Psoas muscle (tissue), 8 donors: ENCODE results near the gene MAP6D1. TPM values are rescaled to one million over a fixed set of nuclear protein-coding genes. Genes with fewer than 3 reads are reported as not detected.
"Not testable (repeated sequence)": the region's sequence is repeated elsewhere in the genome, so short reads cannot be mapped to it uniquely, and the experiment has no call there.

Experiments
- ATAC-seq, 4 donors: fragments of 200-7000 bp; cut with Tn5 transposase; one replicate each; pipeline ENCODE4 v1.9.1; 2020; ENCODE audit warnings: moderate library complexity in 3 of 4, mild to moderate bottlenecking in 2 of 4
- DNase-seq, 2 donors: peaks; one replicate each; pipeline ENCODE4 v3.0.0-alpha.2; 2020
- H3K27ac ChIP-seq: fragments of 200-600 bp; one replicate; pipeline ENCODE4 v1.8.0; 2022
- H3K27me3 ChIP-seq, 3 donors: fragments of 200-600 bp in 1 of 3; one replicate each; pipeline versions ENCODE4 v1.6.1 to v1.8.0; 2013 to 2022; ENCODE audit warnings: low read length in 2 of 3, mild to moderate bottlenecking in 2 of 3, moderate library complexity in 1 of 3; ENCODE audit not compliant: insufficient read depth in 3 of 3
- H3K36me3 ChIP-seq, 2 donors: fragments of 200-600 bp in 1 of 2; one replicate each; pipeline versions ENCODE4 v1.6.1 to v1.8.0; 2013 to 2022; ENCODE audit warnings: low read depth in 1 of 2, mild to moderate bottlenecking in 1 of 2, moderate library complexity in 1 of 2; ENCODE audit not compliant: insufficient read depth in 1 of 2
- H3K4me1 ChIP-seq: fragments of 200-600 bp; one replicate; pipeline ENCODE4 v1.8.0; 2022
- H3K4me3 ChIP-seq: fragments of 200-600 bp; one replicate; pipeline ENCODE4 v1.8.0; 2022; ENCODE audit warnings: mild to moderate bottlenecking
- H3K9me3 ChIP-seq: fragments of 200-600 bp; one replicate; pipeline ENCODE4 v1.8.0; 2022
- WGBS, 3 donors: extraction: QIAGEN DNeasy Blood & Tissue Kit; methylation state at CpG; one replicate each; pipeline versions ENCODE4 v1.1.6 to v1.1.7; 2013; 5-methylcytosine and 5-hydroxymethylcytosine counted together
- intact Hi-C, 2 donors: fragments of 100-400 bp; cut with DNase I; formaldehyde crosslinking; loops; one replicate each; pipeline versions ENCODE4 v1.11.0 to v1.14.2; 2022
- polyA plus RNA-seq, 3 donors: library from polyadenylated mRNA; stranded (reverse); fragments of 200-250 nt; gene quantifications; one replicate each; pipeline ENCODE4 v1.2.3, GENCODE V29; 2013
- total RNA-seq, 4 donors: library from RNA; stranded (reverse); fragmentation: NEBNext Ultra II Directional in 2 of 4; extraction: Animal tissue kit (Norgen Biotek cat#: 25700) in 2 of 4; gene quantifications; one replicate each; pipeline versions ENCODE4 v1.2.1 to v1.2.4, GENCODE V29; 2021 to 2023
- TF ChIP-seq, protein P1 (sequence below): fragments of 200-600 bp; IDR thresholded peaks from one replicate; pipeline ENCODE4 v1.8.0; 2022; ENCODE audit warnings: antibody characterized with exemption
- donor health status: healthy with polysubstance abuse.
- donor health status: DM: no; HTN: no; CAD: no; lungs with moderate emphysema.
- donor health status: Bipolar disorder and iron deficiency.
- donor health status: healthy.
- donor health status: DM: yes; HTN: yes; CAD: no.
- donor health status: DM: no; HTN: no; CAD: no.
- donor health status: DM: no; HTN: no; CAD: no.
- donor health status: DM: yes; HTN: yes; CAD: no.

The MAP6D1 gene
- total and polyA plus RNA-seq, 7 donors: 2.7 to 12.3 (median 5.0) TPM

DNA sequence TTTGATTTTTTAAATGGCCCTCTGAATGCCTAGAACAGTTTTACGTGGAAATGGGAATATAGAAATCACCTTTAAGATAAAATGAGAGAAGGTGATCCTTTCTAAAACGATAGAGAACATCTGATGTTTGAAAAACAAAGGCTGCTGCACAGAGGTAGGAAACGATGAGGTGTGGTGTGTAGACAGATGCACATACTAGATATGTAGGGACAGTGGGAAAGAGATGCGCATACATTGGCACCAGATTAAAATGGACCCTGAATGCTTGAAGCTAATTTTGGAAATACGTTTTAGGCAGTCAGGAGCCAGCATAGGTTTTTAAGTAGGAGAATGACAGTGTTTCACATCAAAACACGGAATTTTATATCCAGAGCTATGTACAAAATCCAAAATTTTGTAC, 29.0 kb downstream of the MAP6D1 start:
- WGBS, 3 donors: 87 to 96% (median 95%) methylated on average over 6 of the region's 6 CpGs
- Histone ChIP-seq H3K4me1 (no peaks in the 10 kb centered on the region), H3K9me3 (no peaks in the 10 kb centered on the region), H3K27me3 (no peaks in the 10 kb centered on the region), H3K36me3 (peaks cover 2 to 63% of the 10 kb centered on the region in 2 donors), H3K4me3 (no peak overlapping the region), H3K27ac (no peak overlapping the region)
- intact Hi-C loops: no loop called here
- TF ChIP-seq, protein P1, sequence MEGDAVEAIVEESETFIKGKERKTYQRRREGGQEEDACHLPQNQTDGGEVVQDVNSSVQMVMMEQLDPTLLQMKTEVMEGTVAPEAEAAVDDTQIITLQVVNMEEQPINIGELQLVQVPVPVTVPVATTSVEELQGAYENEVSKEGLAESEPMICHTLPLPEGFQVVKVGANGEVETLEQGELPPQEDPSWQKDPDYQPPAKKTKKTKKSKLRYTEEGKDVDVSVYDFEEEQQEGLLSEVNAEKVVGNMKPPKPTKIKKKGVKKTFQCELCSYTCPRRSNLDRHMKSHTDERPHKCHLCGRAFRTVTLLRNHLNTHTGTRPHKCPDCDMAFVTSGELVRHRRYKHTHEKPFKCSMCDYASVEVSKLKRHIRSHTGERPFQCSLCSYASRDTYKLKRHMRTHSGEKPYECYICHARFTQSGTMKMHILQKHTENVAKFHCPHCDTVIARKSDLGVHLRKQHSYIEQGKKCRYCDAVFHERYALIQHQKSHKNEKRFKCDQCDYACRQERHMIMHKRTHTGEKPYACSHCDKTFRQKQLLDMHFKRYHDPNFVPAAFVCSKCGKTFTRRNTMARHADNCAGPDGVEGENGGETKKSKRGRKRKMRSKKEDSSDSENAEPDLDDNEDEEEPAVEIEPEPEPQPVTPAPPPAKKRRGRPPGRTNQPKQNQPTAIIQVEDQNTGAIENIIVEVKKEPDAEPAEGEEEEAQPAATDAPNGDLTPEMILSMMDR: no peak
- ATAC-seq (no peak), DNase-seq (no peak)

DNA sequence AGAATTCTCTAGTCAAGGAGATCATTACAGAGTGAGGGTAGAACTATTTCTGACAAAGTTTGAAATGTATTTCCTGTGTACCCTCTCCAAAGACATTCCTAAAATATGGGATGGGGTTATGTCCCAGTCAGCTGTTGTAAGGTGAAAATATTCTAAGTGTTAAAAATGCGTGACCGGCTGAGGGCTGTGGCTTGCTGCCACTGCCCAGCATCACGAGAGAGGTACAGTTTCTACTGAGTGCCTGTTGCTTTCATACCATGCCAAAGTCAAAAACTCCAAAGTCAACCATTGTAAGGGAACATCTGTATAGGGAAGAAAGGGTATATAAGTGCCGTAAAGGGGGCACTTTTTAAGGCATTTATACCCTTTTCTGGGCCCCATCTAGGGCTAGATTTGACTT, 30.9 kb downstream of the MAP6D1 start:
- no peak for DNase-seq
- Histone ChIP-seq H3K4me1 (no peaks in the 10 kb centered on the region), H3K4me3 (no peak overlapping the region), H3K36me3 (peaks cover 2 to 62% of the 10 kb centered on the region in 2 donors), H3K9me3 (no peaks in the 10 kb centered on the region), H3K27ac (no peak overlapping the region), H3K27me3 (no peaks in the 10 kb centered on the region)
- intact Hi-C loops: no loop called here
- 51 to 67% (median 52%) methylated on average over 4 of the region's 4 CpGs for WGBS, 3 donors
- no peak for ATAC-seq
- TF ChIP-seq, protein P1: no peak

DNA sequence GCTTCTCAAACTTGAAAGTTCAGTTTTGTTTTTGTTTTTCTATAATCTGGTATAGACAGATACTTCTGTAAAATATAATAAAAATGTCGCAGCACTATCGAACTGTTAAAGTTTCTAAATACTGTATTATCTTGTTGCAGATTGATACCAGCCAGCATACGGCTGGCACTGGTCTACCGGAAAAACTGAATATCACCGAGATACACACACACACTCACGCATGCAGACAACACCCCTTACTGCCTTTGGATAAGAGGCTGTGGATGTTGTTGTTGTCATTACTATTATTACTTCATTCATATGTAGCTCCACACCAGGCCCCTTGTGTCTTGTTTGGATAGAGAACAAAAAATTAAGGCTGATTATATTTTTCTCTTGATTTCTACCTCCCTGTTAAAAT, 32.4 kb downstream of the MAP6D1 start:
- Histone ChIP-seq H3K27me3 (no peaks in the 10 kb centered on the region), H3K27ac (no peak overlapping the region), H3K36me3 (peaks cover 2 to 55% of the 10 kb centered on the region in 2 donors), H3K9me3 (no peaks in the 10 kb centered on the region), H3K4me3 (no peak overlapping the region), H3K4me1 (no peaks in the 10 kb centered on the region)
- ATAC-seq (no peak), DNase-seq (no peak)
- TF ChIP-seq, protein P1: no peak
- 92 to 95% (median 93%) methylated on average over 6 of the region's 6 CpGs for WGBS, 3 donors
- intact Hi-C loops: no loop called here

DNA sequence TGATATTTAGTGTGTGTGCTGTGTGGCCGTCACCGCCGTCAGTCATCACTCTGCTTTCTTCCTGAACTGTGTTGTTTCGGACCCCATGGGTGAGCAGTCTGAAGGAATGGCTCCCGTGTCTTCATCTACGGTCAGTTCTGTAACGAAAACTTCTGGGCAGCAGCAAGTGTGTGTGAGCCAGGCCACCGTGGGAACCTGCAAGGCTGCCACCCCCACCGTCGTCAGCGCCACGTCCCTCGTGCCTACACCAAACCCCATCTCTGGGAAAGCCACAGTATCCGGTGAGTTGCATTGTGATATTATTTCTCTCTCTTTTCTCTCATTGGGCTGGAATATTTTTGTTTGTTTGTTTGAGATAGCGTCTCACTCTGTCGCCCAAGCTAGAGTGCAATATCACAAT, 34.7 kb downstream of the MAP6D1 start:
- TF ChIP-seq, protein P1: no peak
- Histone ChIP-seq H3K27ac (no peak overlapping the region), H3K4me3 (no peak overlapping the region), H3K27me3 (no peaks in the 10 kb centered on the region), H3K4me1 (no peaks in the 10 kb centered on the region), H3K36me3 (peaks cover 2 to 72% of the 10 kb centered on the region in 2 donors), H3K9me3 (no peaks in the 10 kb centered on the region)
- intact Hi-C loops: no loop called here
- WGBS, 3 donors: 94 to 95% (median 95%) methylated on average over 16 of the region's 16 CpGs
- ATAC-seq (no peak), DNase-seq (no peak)

DNA sequence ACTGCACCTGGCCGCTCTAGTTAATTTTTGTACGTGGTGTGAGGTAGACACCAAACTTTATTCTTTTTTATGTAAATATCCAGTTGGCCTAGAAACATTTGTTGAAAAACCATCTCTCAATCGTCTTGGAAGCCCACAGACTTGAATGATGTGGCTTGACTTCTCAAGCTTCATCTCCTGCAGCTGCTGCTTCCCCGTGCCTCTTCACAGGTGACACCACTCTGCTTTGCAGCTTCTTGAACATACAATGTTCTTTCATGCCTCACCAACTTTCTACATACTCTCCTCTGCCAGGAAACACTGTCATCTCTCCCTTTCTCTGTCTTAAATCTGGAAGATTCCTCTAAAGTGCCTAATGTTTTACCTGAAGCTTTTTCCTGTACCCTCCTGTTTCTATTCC, 35.6 kb downstream of the MAP6D1 start:
- no peak for DNase-seq
- Histone ChIP-seq H3K4me1 (no peaks in the 10 kb centered on the region), H3K4me3 (no peak overlapping the region), H3K9me3 (no peaks in the 10 kb centered on the region), H3K27ac (no peak overlapping the region), H3K36me3 (peaks cover 2 to 73% of the 10 kb centered on the region in 2 donors), H3K27me3 (no peaks in the 10 kb centered on the region)
- ATAC-seq: no peak
- WGBS, 3 donors: 62 to 86% (median 79%) methylated on average over 4 of the region's 4 CpGs
- TF ChIP-seq, protein P1: no peak
- intact Hi-C loops: no loop called here

DNA sequence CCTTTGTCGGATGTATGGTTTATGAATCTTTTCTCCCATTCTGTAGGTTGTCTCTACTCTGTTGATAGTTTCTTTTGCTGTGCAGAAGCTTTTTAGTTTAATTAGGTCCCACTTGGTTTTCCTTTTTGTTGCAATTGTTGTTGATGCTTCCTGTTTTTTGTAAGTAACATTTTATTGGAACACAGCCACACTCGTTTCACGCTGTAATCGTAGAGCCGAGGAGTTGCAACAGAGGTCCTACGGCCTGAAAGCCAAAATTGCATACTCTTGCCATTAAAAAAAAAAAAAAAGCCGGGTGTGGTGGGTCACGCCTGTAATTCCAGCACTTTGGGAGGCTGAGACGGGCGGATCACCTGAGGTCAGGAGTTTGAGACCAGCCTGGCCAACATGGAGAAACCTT, 40.9 kb downstream of the MAP6D1 start:
- ATAC-seq, intact Hi-C loops, H3K27ac ChIP-seq, H3K4me1 ChIP-seq, H3K9me3 ChIP-seq, DNase-seq, H3K4me3 ChIP-seq, H3K27me3 ChIP-seq: not testable (repeated sequence)
- WGBS, 3 donors: 72 to 78% (median 72%) methylated on average over 10 of the region's 10 CpGs
- peaks cover 0 to 69% of the 10 kb centered on the region in 2 donors for H3K36me3 ChIP-seq
